NAMALWA (cell line): ENCODE data around the gene ATF7.
"Not testable (repeated sequence)": the region's sequence is repeated elsewhere in the genome, so short reads cannot be mapped to it uniquely, and the experiment has no call there.

Source experiments
- DNase-seq: peaks from one replicate; pipeline ENCODE4 v3.0.0-alpha.2; 2015; ENCODE audit warnings: low spot score

Gene ATF7

DNA sequence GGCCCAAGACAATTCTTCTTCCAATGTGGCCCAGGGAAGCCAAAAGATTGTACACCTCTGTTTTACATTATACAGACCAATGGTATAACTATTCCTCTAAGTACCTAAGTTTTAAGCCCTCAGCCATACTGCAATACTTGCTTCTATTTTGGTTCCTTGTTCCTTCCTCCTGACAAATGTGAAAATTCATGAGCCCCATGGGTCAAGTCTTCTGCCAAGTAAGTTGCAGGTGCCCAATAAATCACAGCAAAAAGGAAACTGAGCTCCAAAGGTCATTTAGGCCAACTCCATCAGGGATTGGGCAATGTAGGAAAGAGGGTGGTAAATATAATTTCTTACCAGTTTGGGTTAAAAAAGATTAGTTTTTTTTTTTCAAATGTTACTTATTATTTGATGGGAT is 61.2 kb downstream of the ATF7 start:
- no peak for DNase-seq

DNA sequence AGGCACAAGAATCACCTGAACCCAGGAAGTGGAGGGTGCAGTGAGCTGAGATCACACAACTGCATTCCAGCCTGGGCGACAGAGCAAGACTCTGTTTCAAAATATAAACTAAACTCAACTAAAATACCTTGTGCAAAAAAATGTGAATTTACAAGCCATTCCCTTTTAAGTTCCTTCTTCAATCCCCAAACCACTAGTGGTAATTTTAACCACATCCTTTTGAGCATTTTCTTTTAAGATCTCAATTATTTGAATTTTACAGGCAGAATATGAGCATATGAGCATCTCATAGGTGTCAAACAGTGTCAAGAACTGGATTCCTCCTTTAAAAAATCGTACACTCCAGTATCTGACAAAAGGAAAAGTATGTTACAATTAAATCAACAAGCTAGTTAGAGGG is 61.9 kb downstream of the ATF7 start:
- no peak for DNase-seq

GRCh38 chr12:53563452-53564028 is 62.6 kb downstream of the ATF7 start:
- no peak for DNase-seq

GRCh38 chr12:53561590-53561953 is 64.6 kb downstream of the ATF7 start:
- DNase-seq: no peak

- no peak for DNase-seq
These were observed 65.1 kb downstream of the ATF7 start for GRCh38 chr12:53560912-53561589.

GRCh38 chr12:53560351-53560750 is 65.8 kb downstream of the ATF7 start:
- DNase-seq: no peak

DNA sequence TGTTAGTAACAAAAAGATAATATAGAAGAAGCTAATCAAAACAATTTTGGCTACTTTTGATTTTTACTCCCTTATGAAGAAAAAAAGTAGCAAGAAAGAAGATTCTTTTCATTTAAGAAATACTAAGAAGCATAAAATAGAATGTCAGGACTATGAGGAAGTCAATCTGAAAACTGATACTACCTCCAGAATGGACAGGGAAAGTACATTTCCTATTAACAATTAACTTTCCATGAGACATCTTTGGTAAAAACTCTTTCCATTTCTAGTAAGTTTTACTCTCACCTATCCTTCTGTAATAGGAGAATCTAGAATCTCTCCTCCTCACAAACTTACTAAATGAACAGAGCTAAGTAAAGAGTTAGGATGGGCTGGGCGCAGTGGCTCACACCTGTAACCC is 67.6 kb downstream of the ATF7 start:
- no peak for DNase-seq

- DNase-seq: no peak
These were observed 73.5 kb downstream of the ATF7 start for GRCh38 chr12:53552361-53553327.

DNA sequence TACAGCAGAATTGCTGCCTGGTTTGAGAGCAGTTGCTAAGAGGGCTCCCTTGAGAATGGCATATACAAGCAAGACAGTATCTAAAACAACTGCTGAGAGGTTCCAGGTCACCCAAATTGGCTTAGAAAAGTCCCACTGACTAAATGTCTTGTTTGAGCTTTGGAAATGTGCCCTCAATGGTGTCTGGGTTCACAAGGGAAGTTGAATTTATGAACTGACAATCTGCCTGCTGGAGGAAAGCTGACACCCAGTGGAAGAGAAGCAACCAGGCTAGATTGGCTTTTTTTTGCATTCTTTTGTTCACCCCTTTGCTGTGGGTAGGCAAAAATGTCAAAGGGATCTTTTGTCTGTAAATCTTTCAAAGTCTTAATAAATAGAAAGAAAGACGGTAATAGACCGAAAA is 74.3 kb downstream of the ATF7 start:
- no peak for DNase-seq

DNA sequence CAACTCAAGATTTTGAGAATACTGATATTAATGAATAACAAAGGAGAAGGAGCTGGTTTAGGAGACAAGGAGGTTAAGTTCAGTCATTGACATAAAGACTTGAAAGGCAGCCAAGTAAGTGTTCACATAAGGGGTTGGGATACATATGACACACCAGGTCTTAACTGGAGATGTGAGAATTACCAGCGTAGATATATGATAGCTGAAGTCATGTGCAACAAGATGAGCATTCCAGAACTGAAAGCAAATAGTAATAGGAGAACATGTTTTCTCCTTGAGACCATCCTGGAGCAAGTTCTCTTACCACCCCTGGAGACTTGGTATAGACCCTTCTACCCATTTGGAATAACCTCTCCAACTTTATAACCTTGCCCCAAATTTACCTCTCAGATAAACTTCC is 75.6 kb downstream of the ATF7 start:
- DNase-seq: no peak

DNA sequence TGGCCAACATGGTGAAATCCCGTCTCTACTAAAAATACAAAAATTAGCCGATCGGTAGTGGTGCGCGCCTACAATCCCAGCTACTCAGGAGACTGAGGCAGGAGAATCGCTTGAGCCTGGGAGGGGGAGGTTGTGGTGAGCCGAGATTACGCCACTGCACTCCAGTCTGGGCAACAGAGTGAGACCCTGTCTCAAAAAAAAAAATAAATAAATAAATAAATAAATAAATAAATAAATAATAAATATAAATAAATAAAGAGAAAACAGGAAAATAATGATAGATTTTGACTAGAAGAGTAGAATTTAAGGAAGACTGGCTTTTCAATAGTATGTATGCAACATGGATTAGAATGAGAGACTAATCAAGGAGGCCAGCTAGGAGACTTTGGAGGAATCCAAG is 76.1 kb downstream of the ATF7 start:
- DNase-seq: not testable (repeated sequence)

DNA sequence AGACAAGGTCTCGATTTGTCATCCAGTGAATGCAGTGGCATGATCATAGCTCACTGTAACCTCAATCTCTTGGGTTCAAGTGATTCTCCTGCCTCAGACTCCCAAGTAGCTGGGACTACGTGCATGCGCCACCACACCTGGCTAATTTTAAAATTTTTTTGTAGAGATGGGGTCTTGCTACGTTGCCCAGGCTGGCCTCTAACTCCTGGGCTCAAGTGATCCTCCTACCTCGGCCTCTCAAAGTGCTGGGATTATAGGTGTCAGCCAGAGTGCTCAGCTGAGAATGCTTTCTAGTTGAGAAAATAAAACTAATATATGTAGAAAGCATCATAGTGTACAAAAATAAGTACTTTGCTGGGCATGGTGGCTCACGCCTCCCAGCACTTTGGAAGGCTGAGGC is 77.8 kb downstream of the ATF7 start:
- DNase-seq: not testable (repeated sequence)

DNA sequence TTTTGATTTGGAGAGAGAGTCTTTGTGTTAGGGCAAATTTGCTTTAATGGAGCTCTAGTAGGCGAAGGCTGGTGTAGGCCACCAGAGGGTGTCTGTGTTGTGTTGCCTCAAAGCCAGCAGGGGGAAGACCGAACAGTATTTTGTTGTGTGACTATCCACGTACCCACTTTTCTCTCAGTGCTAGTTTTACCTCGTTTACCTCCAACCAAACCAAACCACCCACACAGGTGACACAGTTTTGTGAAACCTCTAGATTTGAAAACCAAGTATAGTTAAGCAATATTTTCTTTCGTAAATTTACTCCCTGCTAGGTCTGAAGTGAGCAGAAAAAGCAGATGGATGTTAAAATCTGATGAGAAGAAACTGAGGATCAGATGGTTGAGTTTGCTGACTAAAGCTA is 82.6 kb downstream of the ATF7 start:
- DNase-seq: peak; percentile 85

DNA sequence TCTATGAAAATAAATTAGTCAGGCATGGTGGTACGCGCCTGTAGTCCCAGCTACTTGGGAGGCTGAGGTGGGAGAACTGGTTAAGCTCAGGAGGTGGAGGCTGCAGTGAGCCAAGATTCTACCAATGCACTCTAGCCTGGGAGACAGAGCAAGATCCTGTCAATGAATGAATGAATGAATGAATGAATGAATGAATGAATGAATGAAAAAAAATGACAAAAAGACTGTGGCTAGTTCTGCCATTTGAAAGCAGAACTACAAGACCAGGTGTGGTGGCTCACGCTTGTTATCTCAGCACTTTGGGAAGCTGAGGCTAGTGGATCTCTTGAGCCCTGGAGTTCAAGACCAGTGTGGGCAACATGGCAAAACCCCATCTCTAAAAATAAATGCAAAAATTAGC is 86.7 kb downstream of the ATF7 start:
- no peak for DNase-seq

- no peak for DNase-seq
These were observed 87.9 kb downstream of the ATF7 start for GRCh38 chr12:53538209-53538689.

- DNase-seq: no peak
These were observed 89.2 kb downstream of the ATF7 start for GRCh38 chr12:53536962-53537361.

- no peak for DNase-seq
These were observed 92.7 kb downstream of the ATF7 start for GRCh38 chr12:53533471-53533870.

- DNase-seq: no peak
These were observed 93.4 kb downstream of the ATF7 start for GRCh38 chr12:53532524-53533445.

DNA sequence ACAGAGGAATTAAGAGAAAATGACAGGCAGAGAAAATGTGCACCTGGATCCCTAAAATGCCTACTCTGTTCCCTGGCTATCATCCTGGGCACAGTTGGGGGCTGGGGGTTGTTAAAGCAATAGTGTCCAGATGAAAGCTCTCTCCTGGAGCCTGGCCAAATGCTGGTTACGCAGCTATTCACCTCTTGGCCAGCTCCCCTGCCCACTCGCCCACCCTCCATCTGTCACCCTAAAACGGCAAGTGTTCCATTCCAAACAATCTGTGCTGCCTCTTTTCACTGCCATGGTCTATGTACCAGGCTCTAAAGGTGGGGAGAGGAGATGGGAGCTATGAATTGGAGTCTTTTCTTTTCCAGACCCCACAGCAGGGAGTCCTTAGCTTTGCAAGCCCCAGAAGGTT is 94.2 kb downstream of the ATF7 start:
- DNase-seq: no peak

DNA sequence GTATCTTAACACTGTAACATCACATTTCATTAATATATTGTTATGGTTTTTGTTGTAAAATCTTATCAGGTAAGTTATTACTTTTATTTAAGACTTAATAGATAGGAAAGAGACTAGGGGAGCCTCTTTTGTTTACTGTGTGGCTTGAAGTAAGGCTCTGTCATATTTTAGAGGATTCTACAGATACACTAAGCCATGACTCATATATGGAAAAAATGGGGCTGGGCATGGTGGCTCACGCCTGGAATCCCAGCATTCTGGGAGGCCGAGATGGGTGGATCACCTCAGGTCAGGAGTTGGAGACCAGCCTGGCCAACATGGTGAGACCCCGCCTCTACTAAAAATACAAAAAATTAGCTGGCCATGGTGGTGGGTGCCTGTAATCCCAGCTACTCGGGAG is 95.3 kb downstream of the ATF7 start:
- DNase-seq: no peak

DNA sequence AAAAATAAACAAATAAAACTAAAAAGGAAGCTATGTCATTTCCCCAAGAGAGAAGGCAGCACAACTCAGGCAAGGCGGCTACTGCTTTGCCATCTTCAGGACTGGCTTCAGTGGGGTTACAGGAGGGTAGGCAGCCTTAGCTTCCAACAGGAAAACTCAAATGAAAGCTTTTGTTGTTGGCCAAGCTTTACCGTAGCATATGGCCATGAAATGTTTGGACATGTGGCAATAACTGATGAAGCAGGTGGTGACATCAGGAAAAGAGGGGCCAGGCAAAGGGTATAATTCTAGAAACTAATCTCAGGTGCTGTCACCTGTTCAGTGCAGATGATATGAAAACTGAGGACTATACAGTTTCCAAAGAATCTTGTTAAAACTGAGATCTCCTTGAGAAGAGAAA is 96.1 kb downstream of the ATF7 start:
- no peak for DNase-seq

GRCh38 chr12:53524476-53524875 is 101.7 kb downstream of the ATF7 start:
- no peak for DNase-seq
